ENCODE results near the gene TBL3.

The TBL3 gene

GRCh38 chr16:2022723-2023091, 50.9 kb downstream of the TBL3 start:
- peak in 1 of 2 donors; percentile 22 for DNase-seq

GRCh38 chr16:2023092-2024031, 51.5 kb downstream of the TBL3 start:
- DNase-seq = peak; percentile 74 to 99

- no peak for DNase-seq
These were observed 52.2 kb downstream of the TBL3 start for GRCh38 chr16:2024032-2024420.

DNA sequence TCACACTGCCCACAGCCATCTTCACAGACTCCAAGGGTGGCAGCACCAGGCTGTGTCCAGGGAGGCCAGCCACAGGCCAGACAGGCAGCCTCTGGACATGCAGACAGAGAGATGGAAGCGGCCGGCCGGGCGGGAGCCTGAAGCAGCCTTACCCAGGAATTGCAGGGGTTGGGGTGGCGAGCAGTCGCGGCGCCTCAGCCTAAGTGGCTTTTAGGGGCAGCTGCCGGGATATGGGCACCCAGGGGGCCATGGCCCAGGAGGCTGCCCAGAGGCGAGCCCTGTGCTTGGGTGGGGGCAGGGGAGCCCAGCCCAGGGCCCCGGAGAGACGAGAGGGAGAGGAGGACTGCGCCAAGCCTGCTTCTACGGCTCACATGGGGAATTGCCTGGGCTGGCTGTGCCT, 53.4 kb downstream of the TBL3 start:
- no peak for DNase-seq

DNA sequence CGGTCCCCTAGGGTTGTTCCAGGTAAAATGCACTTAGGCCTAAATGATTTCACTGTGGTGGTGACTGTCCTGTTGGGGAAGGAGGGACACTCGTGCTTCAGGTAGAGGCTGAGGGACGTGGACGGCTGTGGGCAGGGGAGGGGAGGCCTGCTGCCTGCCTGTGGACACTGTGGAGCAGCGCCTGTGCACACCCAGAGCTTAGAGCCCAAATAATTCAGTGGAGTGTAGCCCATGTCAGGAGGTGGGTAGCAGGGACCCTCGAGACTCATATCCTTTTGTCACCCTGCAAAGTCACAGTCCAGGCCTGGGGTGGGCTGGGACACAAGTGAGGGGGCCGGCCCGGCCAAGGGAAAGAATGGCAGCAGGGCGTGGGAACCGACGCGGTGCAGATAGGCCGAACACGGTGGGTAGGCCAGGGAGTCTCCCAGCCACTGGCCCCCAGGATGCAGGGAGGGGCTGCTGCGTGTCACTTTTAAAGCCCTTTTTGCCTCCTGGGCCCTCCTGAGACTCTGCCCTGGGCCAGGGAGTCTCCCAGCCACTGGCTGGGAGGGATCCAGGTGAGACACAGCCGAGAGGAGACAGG, 54.1 kb downstream of the TBL3 start:
- DNase-seq = no peak

DNA sequence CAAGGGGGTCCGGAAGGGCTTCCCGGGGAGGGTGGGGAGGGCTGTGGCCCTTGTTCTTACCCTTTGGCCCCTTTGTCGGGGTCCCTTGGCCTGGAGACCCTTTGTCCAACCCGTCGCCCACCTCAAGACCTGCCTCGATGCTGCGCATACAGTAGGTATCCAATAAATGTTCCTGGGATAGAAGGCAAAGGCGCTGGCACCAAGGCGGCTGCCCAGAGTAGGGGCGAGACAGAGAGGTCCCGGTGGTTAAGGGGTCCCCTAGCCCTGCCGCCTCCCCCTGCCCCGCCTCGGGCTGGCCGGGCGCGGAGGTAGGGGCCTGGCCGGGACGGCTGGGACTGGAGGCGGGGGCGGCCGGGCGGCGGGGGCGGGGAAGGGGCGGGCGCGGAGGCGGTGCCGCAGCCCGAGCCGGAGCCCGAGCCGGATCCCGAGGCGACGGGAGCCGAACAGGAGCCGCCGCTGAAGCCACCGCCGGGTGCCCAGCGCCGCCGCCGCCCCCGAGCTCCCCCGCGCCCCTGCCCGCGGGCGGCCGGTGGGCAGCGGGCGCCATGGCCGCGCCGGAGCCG, 54.7 kb downstream of the TBL3 start, which contains the start of gene NHERF2:
Gene NHERF2 (plus strand): TSS at position 442 of the 563 bp plus-strand sequence. CDS start 104 bp downstream, at position 546.
- DNase-seq = no peak

- no peak for DNase-seq
These were observed 55.5 kb downstream of the TBL3 start for GRCh38 chr16:2027024-2028010.

DNA sequence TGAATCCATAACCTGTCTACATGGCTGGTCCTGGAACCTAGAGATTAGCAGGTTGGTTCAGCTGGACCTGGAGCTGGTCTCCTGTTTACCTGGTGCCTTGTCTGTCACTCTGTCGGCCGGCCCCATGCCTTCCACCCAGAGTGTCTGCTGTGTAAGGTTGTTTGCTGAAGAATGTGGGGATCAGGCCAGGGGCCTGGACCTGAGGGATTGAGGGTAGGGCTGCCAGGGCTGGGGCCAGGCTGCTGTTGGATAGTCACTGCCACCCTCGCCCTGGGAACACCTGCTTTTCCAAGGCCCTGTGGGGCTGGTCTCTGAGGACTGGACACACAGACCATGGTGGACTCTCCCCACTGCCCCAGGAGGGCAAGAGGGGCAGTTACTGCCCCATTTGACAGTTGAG, 56.3 kb downstream of the TBL3 start:
- DNase-seq = no peak

GRCh38 chr16:2028620-2029220, 56.9 kb downstream of the TBL3 start:
- no peak for DNase-seq

GRCh38 chr16:2029350-2029749, 57.5 kb downstream of the TBL3 start:
- DNase-seq = no peak

DNA sequence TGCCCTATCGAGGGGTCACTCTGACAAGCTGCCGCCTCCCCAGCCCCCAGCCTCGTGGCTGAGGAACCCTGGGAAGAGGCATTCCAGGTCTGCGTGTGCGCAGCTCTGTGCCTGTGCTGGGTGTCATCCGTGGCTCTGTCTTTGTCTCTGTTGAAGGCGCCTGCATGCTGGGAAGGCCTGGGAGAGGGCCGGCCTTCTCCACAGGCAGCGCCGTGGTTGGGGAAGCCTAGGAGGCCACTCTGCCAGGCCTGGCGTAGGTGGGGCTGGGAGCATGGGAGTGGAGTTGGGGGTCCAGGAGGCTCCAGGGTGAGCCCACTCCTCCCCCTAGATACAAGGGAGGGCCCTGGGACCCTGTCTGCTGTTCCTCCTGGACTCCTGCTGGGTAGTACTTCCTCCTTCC, 58.2 kb downstream of the TBL3 start:
- no peak for DNase-seq

DNA sequence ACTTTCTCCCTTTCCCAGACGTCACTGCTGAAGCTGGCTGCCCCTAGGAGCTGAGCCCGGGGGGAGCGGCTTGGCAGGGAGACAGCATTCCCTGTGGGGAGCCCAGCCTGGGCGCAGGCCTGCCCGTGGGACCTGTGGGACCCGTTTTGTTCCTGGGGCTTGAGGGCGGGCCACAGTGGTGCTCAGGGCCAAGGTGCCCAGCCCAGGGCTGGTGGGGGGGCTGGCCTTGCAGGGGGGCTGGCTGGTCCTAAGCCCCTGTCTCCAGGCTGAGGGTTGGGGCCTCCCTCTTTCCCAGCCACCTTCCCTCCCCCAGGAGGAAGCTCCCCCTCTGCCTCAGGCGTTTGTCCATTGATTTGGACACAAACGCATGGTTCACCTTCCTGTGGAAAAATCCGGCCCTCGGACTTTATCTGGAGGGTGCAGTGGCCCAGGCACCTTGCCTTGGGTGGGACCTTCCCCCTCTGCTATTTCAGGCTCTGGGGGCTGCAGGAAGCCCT, 59.3 kb downstream of the TBL3 start:
- no peak for DNase-seq
